Heart left ventricle (tissue), 13 donors: ENCODE results near the gene WNT7A.

ENCODE experiments used
- POLR2A ChIP-seq, 2 donors: fragments of 450-650 bp; IDR thresholded peaks; one replicate each; pipeline ENCODE4 v1.6.1; 2017; ENCODE audit warnings: antibody characterized with exemption in 2 of 2, mild to moderate bottlenecking in 2 of 2, moderate library complexity in 2 of 2
- TF ChIP-seq, protein P1 (sequence below), 12 donors: fragments of 200-600 bp; sonication (generic) in 4 of 12; IDR thresholded peaks; one replicate each; pipeline versions ENCODE4 v1.5.0 to v1.8.0; 2018 to 2022; ENCODE audit warnings: antibody characterized with exemption in 12 of 12, mild to moderate bottlenecking in 5 of 12
- donor health status: ischemic (EF 13 %, LVEDD 7.1; RV severe dilation, severe dysfunction).
- donor health status: DM: no; HTN: yes; CAD: no.
- donor health status: DM: no; HTN: no; CAD: no.
- donor health status: ischemic (EF 25% LVEDD 6.9; RV normal size, moderate dysfunction).
- donor health status: ischemic (EF 25% LVEDD 5.7; RV mildly dilated, moderate dysfunction).
- donor health status: ischemic (EF 35%, LVEDD 5.7; RV mildly dilated, moderate dysfunction).
- donor health status: nonischemic (EF 11% LVEDD 7.7; RV severe dilation, severe dysfunction).
- donor health status: DM: yes; HTN: yes; CAD: no.
- donor health status: PGD.
- donor health status: ischemic (EF 29% LVEDD 5.4; RV normal size, mild dysfunction).
- donor health status: nonischemic (EF 23%, LVEDD 6.1; RV moderate dilation, normal function).

DNA sequence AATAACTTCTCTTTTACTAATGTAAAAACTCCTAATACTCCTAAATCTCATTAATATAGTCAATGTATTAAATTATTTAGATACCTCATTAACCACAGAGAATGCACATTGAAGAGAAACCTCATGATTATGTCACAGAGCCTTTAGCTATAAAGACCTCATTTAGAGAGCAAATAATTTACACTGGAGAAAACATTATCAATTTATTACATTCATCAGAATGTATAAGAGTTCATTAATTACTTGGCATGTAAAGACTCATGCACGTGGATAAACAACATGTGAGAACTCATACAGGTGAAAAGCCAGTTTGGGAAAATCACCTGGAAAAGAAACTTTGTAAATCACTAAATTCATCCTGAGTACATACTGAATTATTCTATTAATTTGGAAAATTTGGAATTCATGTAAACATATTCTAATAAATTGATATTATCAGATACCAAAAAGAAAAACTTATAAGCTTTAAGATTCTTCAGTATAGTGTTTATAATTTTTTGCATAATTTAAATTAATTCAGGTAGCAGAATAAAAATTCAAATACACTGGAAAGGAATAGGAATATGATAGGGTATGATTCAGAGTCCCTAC, 22.9 kb upstream of the WNT7A start:
- TF ChIP-seq, protein P1, sequence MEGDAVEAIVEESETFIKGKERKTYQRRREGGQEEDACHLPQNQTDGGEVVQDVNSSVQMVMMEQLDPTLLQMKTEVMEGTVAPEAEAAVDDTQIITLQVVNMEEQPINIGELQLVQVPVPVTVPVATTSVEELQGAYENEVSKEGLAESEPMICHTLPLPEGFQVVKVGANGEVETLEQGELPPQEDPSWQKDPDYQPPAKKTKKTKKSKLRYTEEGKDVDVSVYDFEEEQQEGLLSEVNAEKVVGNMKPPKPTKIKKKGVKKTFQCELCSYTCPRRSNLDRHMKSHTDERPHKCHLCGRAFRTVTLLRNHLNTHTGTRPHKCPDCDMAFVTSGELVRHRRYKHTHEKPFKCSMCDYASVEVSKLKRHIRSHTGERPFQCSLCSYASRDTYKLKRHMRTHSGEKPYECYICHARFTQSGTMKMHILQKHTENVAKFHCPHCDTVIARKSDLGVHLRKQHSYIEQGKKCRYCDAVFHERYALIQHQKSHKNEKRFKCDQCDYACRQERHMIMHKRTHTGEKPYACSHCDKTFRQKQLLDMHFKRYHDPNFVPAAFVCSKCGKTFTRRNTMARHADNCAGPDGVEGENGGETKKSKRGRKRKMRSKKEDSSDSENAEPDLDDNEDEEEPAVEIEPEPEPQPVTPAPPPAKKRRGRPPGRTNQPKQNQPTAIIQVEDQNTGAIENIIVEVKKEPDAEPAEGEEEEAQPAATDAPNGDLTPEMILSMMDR (IDR thresholded peaks at IDR 0.05) = no peak
- no peak for TF ChIP-seq POLR2A (IDR thresholded peaks at IDR 0.05)
